ENCODE results near the gene FOXD4L1. TPM values are rescaled to one million over a fixed set of nuclear protein-coding genes. Genes with fewer than 3 reads are reported as not detected.
"Not testable (repeated sequence)": the region's sequence is repeated elsewhere in the genome, so short reads cannot be mapped to it uniquely, and the experiment has no call there.

The FOXD4L1 gene
- total RNA-seq, 6 experiments from 2014 or later = 0.11 to 0.14 TPM; not detected in 4

DNA sequence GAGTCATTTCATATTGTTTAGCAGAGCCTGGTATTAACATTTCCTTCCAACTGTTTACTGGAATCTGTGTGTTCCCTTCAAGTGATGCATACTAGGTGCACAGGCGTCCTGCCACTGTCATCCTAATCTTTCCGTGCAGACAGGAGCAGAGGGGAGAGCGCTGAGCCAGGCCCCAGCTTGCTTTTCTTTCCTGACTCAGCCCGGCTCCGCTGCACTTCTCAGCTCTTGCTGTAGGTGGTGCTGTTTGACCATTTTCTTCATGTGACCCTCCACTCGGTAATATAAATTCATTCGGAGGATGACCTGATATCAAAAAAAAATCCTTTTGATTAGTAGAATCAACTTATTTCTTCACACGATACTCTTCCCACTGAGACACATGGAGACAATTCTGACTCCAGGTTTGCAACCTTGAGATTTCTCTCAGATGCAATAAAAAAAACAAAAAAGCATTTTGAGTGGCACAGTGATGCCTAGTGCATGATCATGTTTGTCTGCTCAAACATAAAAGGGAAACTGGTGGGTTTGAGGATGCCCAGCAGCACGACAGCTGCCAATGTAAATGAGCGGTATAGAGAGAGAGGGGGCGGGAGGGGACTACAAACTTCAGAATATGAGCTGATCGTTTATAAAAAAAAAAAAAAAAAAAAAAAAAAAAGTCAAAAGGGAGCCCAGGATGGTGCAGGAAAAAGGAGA lies 29.0 kb downstream of the FOXD4L1 start:
- ATAC-seq = peak; percentile 97 to 100 (median 99)
- H3K4me3 ChIP-seq; H3K27ac ChIP-seq; DNase-seq; H3K4me1 ChIP-seq; H3K36me3 ChIP-seq; H3K9me3 ChIP-seq; H3K27me3 ChIP-seq; intact Hi-C loops (cut with DNase I): not testable (repeated sequence)
- WGBS (ENCODE audit: insufficient coverage, low coverage, low lambda C conversion rate, missing lambda C conversion rate) = 6% methylated on average over 6 of the region's 12 CpGs
- TF ChIP-seq, protein P1, sequence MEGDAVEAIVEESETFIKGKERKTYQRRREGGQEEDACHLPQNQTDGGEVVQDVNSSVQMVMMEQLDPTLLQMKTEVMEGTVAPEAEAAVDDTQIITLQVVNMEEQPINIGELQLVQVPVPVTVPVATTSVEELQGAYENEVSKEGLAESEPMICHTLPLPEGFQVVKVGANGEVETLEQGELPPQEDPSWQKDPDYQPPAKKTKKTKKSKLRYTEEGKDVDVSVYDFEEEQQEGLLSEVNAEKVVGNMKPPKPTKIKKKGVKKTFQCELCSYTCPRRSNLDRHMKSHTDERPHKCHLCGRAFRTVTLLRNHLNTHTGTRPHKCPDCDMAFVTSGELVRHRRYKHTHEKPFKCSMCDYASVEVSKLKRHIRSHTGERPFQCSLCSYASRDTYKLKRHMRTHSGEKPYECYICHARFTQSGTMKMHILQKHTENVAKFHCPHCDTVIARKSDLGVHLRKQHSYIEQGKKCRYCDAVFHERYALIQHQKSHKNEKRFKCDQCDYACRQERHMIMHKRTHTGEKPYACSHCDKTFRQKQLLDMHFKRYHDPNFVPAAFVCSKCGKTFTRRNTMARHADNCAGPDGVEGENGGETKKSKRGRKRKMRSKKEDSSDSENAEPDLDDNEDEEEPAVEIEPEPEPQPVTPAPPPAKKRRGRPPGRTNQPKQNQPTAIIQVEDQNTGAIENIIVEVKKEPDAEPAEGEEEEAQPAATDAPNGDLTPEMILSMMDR (IDR thresholded peaks at IDR 0.05) = peak in 2 of 4 donors; percentile 5

DNA sequence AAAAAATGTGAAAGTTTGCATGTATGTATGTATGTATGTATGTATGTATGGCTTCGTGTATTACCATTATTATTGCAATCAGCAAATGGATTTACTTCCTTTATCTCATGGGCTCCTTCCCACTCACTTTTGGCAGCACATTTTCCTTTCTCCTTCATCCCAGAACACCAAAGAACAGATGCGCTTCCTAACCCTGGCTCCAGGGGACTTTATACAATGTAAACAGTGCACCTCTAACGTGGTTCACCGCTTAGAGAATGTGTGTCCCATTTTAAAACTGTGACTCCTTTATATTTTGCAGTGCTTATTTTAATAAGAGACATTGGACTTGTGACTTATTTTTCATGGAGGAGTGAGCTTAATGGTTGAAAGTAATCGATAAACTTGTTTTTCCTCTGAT lies 29.7 kb downstream of the FOXD4L1 start:
- WGBS (ENCODE audit: insufficient coverage, low coverage, low lambda C conversion rate, missing lambda C conversion rate) = 39% methylated on average over 5 of the region's 5 CpGs
- H3K36me3 ChIP-seq; intact Hi-C loops (cut with DNase I); ATAC-seq; H3K27ac ChIP-seq; H3K9me3 ChIP-seq; H3K27me3 ChIP-seq; H3K4me1 ChIP-seq; H3K4me3 ChIP-seq; DNase-seq: not testable (repeated sequence)

DNA sequence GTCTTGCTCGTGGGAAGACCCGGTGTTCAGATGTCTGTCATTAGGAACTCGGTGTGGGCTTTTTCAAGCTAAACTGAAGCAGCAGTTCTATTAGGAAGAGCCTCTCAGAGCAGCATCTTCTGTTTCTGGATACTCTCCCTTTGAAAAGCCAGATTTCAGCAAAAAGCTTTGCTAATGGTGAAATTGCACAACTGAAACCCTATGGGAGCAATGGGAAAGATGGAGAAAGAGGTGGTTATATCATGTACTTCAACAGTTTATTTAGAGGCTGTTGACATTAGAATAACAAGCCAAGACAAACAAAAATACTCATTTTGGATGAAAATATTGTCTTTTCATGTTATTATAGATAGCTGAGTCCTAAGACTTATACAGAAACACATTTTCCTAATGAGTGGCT lies 30.4 kb downstream of the FOXD4L1 start:
- ATAC-seq; H3K4me1 ChIP-seq; H3K27ac ChIP-seq; intact Hi-C loops (cut with DNase I); H3K36me3 ChIP-seq; DNase-seq; H3K27me3 ChIP-seq; H3K4me3 ChIP-seq; H3K9me3 ChIP-seq: not testable (repeated sequence)
- WGBS (ENCODE audit: insufficient coverage, low coverage, low lambda C conversion rate, missing lambda C conversion rate) = no CpG with 5 or more reads among the region's 3 CpGs

DNA sequence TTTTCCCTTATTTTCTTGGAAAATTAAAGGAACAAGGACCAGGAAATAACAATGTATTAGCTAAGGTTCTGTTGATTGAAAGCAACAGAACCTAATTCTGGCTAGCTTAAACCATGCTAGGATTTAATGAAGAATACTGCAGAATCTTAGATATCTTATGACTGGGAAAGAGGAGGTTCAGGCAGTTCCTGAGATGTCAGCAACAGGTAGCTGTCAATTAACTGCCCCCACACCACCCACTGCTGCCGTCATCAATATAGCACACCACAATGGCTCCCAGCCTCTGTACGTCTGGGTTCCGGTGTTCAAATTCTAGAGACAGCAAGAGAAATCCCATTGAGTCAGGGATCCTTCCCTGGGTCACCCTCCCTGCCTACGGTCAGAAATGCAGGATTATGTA lies 34.5 kb downstream of the FOXD4L1 start:
- H3K4me1 ChIP-seq; H3K27ac ChIP-seq; H3K4me3 ChIP-seq; intact Hi-C loops (cut with DNase I); DNase-seq; H3K36me3 ChIP-seq; H3K27me3 ChIP-seq; H3K9me3 ChIP-seq; ATAC-seq: not testable (repeated sequence)
- no CpG with 5 or more reads among the region's 4 CpGs for WGBS (ENCODE audit: insufficient coverage, low coverage, low lambda C conversion rate, missing lambda C conversion rate)

DNA sequence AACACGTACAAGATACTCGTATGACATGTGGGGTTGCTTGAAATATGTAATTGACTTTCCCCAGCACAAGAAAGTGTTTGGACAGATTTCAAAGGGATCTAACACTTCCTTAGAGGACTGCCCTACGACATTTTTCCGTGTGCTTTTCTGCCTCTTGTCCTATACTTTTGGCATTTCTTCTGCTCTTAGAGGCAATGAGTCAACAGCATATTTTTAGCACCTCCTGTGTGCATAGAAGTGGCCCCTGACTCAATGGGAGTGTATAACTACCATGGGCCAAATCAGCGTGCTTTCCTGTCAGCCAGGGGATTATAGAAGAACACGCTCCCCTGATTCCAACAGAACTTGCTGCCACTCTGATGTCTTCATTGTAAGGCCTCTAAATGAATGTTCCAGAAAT lies 38.1 kb downstream of the FOXD4L1 start:
- H3K4me1 ChIP-seq; ATAC-seq; H3K36me3 ChIP-seq; DNase-seq; intact Hi-C loops (cut with DNase I); H3K9me3 ChIP-seq; H3K4me3 ChIP-seq; H3K27ac ChIP-seq; H3K27me3 ChIP-seq: not testable (repeated sequence)
- 90% methylated on average over 3 of the region's 6 CpGs for WGBS (ENCODE audit: insufficient coverage, low coverage, low lambda C conversion rate, missing lambda C conversion rate)

DNA sequence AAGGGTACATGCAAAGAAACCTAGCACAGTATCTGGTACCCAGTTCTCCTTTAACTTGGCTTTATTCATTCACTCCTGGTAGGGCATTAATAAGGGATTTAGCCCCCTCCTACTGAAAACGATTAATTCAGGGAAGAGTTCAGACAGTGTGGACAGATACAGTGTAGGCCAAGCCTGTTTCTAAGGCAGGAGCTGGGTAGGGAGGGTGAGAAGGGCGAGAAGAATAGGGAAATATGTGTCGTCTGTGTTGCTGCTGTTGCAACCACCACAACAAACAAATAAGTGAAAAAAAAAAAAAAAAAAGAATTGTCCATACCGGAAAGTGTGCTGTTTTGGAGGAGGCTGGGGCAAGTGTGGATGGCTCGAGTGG lies 42.4 kb downstream of the FOXD4L1 start:
- H3K4me1 ChIP-seq; DNase-seq; H3K4me3 ChIP-seq; H3K36me3 ChIP-seq; H3K27me3 ChIP-seq; H3K9me3 ChIP-seq; H3K27ac ChIP-seq; intact Hi-C loops (cut with DNase I): not testable (repeated sequence)
- peak in 3 of 4 donors; percentile 17 to 26 (median 20) for ATAC-seq
- WGBS (ENCODE audit: insufficient coverage, low coverage, low lambda C conversion rate, missing lambda C conversion rate) = 11% methylated on average over 4 of the region's 5 CpGs

DNA sequence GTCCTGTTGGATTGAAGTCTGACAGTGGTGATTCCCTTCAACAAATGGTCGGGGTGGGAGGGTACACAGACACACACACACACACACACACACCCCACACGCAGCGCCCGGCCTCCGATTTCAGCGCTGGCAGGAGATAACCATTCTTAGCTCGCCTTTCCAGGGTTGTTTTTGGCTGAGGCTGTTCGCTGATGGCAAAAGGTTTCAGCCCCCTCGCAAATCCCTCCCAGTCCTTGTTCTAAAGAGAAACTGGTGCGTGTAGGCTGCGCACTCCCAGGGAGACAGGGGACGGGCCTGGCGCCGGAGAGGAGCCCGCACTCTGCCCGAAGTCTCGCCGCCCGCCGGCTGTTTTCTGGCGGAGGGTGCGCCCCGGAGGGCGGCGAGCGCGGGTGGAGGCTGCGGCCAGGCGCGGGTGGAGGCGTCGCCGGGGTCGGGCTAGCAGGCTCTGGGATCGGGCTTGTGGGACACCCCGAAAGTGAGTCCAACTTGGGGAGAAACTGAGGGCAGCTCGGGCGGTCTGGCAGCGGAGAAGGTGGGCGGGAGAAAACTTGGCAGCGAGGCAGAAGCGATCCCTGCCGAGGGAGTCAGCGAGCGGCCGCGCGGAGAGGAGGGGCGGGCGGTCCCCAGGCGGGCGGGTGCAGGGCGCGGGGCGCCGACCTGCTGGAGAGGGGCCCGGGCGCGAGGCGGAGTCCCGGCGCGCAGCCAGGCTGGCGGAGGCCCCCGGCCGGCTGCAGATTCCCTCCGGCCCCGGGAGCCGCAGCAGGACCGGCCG lies 42.9 kb downstream of the FOXD4L1 start:
- H3K36me3 ChIP-seq; H3K4me1 ChIP-seq; H3K9me3 ChIP-seq; intact Hi-C loops (cut with DNase I); H3K27me3 ChIP-seq: not testable (repeated sequence)
- H3K27ac ChIP-seq = peak overlapping the region in 1 of 3 donors; percentile 73
- WGBS (ENCODE audit: insufficient coverage, low coverage, low lambda C conversion rate, missing lambda C conversion rate) = 0% methylated on average over 2 of the region's 71 CpGs
- ATAC-seq (peak; percentile 66 to 78 (median 74)), DNase-seq (peak; percentile 36 to 56 (median 50))
- peak overlapping the region; percentile 21 to 59 (median 49) for H3K4me3 ChIP-seq

DNA sequence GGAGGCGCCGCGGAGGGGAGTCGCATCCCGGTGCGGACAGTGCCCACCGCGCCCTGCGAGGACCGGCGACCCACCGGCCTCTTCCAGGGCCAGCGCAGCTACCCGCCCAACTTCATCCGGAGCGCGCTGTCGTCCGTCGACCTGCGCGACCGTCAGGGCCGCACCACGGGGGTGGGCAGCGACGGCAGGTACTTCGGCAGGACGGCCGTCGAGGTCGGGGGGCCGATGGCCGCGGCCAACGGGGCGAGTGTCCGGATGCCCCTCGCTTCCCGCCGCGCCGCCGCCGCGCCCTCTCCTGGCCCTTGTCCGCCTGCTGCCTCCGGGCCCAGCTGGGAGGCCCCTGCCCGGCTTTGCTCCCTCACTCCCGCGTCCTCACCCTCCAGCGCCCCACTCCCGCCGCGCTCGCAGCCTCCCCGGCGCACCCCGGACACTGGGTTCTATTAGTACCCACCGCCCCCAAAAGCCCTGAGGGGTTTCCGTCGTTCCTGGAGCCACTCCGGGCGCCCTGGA lies 43.6 kb downstream of the FOXD4L1 start:
- intact Hi-C loops (cut with DNase I); H3K9me3 ChIP-seq; H3K4me1 ChIP-seq; H3K36me3 ChIP-seq; H3K27me3 ChIP-seq: not testable (repeated sequence)
- Histone ChIP-seq H3K27ac (peak overlapping the region in 1 of 3 donors; percentile 73), H3K4me3 (peak overlapping the region; percentile 21 to 59 (median 49))
- 26% methylated on average over 9 of the region's 64 CpGs for WGBS (ENCODE audit: insufficient coverage, low coverage, low lambda C conversion rate, missing lambda C conversion rate)
- DNase-seq (peak in 1 of 3 donors; percentile 17), ATAC-seq (peak; percentile 62 to 65 (median 63))

DNA sequence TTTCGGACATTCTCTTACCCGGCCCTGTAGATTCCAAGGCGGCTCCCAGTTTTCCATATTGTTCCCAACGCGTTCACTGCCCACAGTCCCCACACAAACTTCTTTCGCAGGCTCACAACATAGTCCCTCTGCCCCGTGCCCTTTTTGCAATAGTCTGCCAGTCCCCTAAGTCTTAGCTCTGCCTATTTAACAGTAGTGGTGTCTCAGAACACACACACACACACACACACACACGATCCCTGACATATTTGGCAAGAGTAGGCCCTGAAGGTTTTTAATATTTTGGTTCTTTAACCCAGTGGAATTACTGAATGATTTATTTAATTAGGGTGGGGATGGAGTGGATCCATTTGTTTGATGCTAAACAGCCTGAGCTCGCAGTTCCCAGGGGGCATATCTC lies 44.1 kb downstream of the FOXD4L1 start:
- H3K9me3 ChIP-seq; DNase-seq; H3K4me3 ChIP-seq; H3K27ac ChIP-seq; intact Hi-C loops (cut with DNase I); H3K4me1 ChIP-seq; ATAC-seq; H3K27me3 ChIP-seq; H3K36me3 ChIP-seq: not testable (repeated sequence)
- WGBS (ENCODE audit: insufficient coverage, low coverage, low lambda C conversion rate, missing lambda C conversion rate) = 17% methylated on average over 4 of the region's 9 CpGs

Data from right lobe of liver (tissue), 6 donors.